Measurements from ENCODE around the gene PDCD1.

PDCD1 gene

DNA sequence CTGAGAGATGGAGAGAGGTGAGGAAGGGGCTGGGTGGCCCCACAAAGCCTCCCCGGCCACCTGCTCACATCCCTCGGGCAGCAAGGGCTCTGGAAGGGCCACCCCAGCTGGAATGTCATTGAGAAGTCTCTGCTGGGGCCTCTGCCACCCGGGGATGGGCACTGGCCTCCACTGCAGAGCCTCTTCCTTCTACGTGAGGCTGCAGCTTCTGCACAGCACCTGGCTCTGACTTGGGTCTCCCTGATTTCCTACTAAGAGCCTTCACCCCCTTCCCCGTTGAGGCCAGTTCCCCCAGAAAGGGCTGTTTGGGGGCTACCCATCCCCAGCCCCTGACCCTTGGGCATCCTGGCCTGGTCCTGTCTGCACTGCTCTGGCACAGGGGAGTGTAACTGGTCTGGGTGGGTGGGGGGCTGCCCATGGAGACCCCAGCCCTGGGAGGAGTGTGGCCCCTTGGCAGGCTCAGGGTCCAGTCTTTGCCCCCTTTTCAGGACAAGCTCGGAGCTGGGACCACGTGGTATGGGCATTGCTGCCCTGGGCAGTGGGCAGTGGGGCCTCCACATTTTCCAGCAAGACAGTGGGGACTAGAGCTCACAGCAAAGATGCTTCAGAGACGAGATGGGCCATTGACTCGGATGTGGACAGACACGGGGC is 5.6 kb downstream of the PDCD1 start:
- no peak for DNase-seq (ENCODE audit: low read depth)
- H3K4me3 ChIP-seq (ENCODE audit: low read depth, low read length) = no peak overlapping the region
- no peak for TF ChIP-seq CTCF (IDR thresholded peaks at IDR 0.05; ENCODE audit: insufficient read depth, low read depth, low read length, missing control alignments)

- no peak for TF ChIP-seq CTCF (IDR thresholded peaks at IDR 0.05; ENCODE audit: insufficient read depth, low read depth, low read length, missing control alignments)
- DNase-seq (ENCODE audit: low read depth) = no peak
- H3K4me3 ChIP-seq (ENCODE audit: low read depth, low read length) = no peak overlapping the region
Observed at GRCh38 chr2:241852116-241852980, 6.3 kb downstream of the PDCD1 start.

DNA sequence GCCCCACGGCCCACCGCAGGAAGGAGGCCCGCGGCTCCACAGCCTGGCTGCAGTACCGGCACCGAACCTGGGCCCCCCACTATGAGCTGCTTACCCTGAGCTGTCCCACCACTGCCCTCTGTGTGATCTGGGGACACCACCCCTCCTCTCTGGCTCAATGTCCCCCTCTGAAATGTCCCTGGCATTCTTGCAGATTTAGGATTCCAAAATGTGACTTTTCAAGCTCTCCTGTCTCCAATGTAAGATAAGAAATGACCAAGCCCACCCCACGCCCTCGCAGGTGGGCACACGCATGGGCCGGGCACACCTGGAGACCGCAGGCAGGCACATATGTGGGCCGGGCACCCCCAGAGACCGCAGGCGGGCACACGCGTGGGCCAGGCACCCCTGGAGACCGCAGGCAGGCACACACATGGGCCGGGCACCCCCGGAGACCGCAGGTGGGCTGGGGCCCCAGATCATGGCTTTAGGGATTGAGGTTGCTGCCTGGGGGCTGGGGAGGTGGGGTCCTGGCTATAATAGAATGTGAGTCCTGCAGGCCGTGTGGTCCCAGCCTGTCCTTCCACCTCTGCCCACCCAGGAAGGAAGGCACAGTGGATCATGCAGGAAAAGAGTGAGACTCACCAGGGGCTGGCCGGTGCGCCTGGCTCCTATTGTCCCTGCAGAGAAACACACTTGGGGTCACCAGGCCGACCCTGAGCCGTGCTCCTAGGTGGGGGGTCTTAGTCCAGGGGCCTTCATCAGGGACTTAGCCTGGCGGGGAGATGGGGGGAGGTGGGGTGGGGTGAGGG is 7.2 kb downstream of the PDCD1 start:
- no peak for TF ChIP-seq CTCF (IDR thresholded peaks at IDR 0.05; ENCODE audit: insufficient read depth, low read depth, low read length, missing control alignments)

DNA sequence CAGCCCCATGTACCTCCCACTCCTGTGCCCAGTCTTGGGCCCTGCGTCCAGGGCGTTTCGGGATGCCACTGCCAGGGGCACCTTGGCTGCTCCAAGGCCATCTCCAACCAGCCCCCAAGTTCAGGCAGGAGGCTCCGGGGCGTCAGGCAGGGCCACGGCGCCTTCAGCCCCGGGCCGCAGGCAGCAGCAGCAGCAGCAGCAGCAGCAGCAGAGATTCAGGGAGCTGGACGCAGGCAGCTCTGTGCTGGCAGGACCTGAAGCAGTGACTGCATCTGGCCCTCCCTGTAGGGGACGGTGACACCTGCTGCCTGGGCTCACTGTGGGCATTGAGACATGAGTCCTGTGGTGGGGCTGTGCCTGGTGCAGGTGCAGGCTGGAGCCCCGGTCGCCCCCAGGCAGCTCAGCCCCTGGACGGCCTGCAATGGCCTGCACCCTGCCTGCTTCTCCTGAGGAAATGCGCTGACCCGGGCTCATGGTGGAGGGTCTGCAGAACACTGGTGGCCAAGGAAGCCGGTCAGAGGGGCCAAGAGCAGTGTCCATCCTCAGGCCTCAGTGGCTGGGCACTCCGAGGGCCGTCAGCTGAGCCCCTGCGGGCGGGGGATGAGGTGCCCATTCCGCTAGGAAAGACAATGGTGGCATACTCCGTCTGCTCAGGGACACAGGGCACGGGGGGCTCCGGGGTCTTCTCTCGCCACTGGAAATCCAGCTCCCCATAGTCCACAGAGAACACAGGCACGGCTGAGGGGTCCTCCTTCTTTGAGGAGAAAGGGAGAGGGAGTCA is 8.0 kb downstream of the PDCD1 start:
- no peak for TF ChIP-seq CTCF (IDR thresholded peaks at IDR 0.05; ENCODE audit: insufficient read depth, low read depth, low read length, missing control alignments)
- H3K4me3 ChIP-seq (ENCODE audit: low read depth, low read length) = no peak overlapping the region
- peak; percentile 1 for DNase-seq (ENCODE audit: low read depth)

More for the DNA sequence above, 7.2 kb downstream of the PDCD1 start:
- peak; percentile 0 for DNase-seq (ENCODE audit: low read depth)
- H3K4me3 ChIP-seq (ENCODE audit: low read depth, low read length) = no peak overlapping the region

DNA sequence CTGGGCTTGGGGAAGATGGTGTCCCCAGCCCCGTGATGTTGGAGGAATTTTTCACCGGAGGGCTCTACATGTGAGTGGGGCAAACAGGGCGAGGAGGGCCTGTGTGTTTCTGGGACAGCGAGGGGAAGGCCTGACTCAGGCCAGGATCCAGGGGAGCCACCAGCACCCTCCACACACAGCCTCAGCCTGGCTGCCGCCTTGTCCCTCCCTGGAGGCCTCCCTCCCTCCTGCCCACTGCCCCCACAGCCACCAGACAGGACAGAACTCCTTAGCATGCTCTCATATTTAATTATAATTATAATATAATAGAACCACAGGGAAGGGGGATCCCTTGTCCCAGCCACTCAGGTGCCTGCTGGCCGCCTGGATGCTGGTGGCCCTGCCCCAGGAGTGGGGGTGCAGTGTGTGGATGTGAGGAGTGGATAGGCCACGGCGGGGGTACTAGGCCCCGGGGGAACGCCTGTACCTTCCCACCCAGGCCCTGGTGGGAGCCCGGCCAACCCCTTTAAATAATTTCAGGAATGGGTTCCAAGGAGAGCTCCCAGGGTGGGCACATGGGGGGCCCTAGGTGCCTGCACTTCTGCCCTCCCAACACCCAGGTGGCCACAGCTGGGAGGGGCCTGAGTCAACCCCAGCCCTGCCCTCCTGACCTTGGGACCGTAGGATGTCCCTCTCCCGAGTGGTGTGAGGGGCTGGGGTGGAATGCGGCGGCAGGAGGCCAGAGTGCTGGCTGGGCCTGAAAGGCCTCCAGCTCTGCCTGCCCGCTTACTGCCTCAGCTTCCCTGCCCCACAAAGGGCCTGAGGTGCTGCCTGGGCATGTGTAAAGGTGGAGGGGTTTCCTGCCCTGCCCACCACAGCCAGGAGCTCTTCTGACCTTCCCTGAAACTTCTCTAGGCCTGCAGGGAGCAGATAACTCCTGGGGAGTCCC is 8.8 kb downstream of the PDCD1 start:
- no peak for TF ChIP-seq CTCF (IDR thresholded peaks at IDR 0.05; ENCODE audit: insufficient read depth, low read depth, low read length, missing control alignments)
- peak; percentile 0 for DNase-seq (ENCODE audit: low read depth)
- no peak overlapping the region for H3K4me3 ChIP-seq (ENCODE audit: low read depth, low read length)
